ENCODE measurements around the gene RNF213.

The RNF213 gene

DNA sequence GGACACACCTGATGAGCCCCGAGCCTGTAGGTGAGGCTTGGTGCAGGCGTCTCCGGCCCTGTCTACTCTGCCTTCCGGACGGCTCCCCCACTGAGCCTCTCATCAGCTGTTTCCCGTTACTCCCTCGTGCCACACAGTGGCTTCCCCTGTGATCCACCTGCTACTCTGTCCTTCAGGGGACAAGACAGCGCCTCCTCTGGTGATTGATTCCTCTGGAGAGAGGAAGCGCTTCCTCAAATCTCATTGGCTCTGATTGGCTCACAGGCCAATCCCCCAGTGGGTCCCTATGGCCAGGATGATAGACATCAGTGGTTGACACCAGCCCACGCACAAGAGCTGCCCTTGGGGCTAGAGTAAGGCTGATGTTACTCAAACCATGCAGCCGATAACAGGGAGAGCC, 24.0 kb downstream of the RNF213 start:
- Histone ChIP-seq H3K4me1 (ENCODE audit: insufficient read depth, insufficient read length) (peaks cover 14% of the 10 kb centered on the region), H3K36me3 (ENCODE audit: insufficient read depth, insufficient read length, low read length) (peaks cover 63% of the 10 kb centered on the region)
- TF ChIP-seq YY1 (IDR thresholded peaks at IDR 0.05; ENCODE audit: insufficient read depth, insufficient read length) (no peak), ZNF274 (IDR thresholded peaks at IDR 0.05; ENCODE audit: low read depth, low read length) (no peak), SUZ12 (IDR thresholded peaks at IDR 0.05; ENCODE audit: extremely low read depth, insufficient read depth, insufficient read length) (no peak)

DNA sequence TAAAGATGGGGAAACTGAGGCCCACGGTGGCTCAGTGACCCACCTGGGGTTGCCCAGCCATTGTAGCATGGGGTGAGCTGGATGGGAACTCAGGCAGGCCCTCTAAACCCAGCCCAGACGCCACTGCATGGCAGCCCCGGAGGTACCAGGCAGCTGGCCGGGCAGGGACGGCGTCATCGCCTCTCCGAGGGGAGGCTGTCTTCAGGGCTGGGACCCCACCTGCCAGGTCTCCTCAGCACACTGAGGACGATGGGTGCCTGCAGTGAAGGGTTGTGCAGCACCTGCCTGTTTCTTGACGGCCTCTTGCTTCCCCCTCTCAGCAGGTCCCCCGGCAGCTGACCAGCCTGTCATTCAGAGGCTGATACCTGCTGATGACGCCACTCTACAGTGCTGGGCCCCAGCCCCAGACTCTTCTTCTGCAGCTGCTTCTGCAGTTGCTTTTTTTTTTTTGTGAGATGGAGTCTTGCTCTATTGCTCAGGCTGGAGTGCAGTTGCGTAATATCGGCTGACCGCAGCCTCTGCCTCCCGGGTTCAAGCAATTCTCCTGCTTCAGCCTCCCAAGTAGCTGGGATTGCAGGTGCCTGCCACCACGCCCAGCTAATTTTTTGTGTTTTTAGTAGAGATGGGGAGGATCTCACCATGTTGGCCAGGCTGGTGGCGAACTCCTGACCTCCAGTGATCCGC, 24.7 kb downstream of the RNF213 start:
- TF ChIP-seq YY1 (IDR thresholded peaks at IDR 0.05; ENCODE audit: insufficient read depth, insufficient read length) (no peak), ZNF274 (IDR thresholded peaks at IDR 0.05; ENCODE audit: low read depth, low read length) (no peak), SUZ12 (IDR thresholded peaks at IDR 0.05; ENCODE audit: extremely low read depth, insufficient read depth, insufficient read length) (no peak)
- Histone ChIP-seq H3K4me3 (ENCODE audit: insufficient read length, low read depth) (no peak overlapping the region), H3K36me3 (ENCODE audit: insufficient read depth, insufficient read length, low read length) (peaks cover 65% of the 10 kb centered on the region), H3K4me1 (ENCODE audit: insufficient read depth, insufficient read length) (peaks cover 18% of the 10 kb centered on the region), H3K27me3 (ENCODE audit: insufficient read depth, insufficient read length) (no peaks in the 10 kb centered on the region), H3K9me3 (ENCODE audit: insufficient read depth, low read length) (no peaks in the 10 kb centered on the region), H3K9ac (ENCODE audit: insufficient read length, low read depth) (peak overlapping the region; percentile 42)
- no peak for DNase-seq (ENCODE audit: low read depth, low spot score)

More for the DNA sequence above, 24.0 kb downstream of the RNF213 start:
- no peak overlapping the region for H3K9ac ChIP-seq (ENCODE audit: insufficient read length, low read depth)
- no peak overlapping the region for H3K4me3 ChIP-seq (ENCODE audit: insufficient read length, low read depth)
- no peaks in the 10 kb centered on the region for H3K9me3 ChIP-seq (ENCODE audit: insufficient read depth, low read length)
- no peak for DNase-seq (ENCODE audit: low read depth, low spot score)
- H3K27me3 ChIP-seq (ENCODE audit: insufficient read depth, insufficient read length) = no peaks in the 10 kb centered on the region

DNA sequence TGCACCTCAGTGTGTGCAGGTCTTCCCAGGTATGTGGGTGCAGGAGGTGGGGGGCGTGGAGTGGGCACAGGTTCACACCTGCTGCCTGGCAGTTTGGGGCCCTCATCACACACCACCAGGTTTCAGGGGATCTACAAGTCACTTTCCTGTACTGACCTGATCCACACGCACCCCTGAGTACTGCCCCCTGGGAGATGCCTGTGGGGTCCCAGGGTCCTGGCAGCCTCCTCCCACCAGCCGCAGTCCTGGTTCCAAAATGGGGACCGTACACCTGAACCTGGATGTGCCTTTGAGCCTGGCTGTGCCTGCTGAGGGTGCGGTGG, 25.9 kb downstream of the RNF213 start:
- DNase-seq (ENCODE audit: low read depth, low spot score) = no peak
- no peaks in the 10 kb centered on the region for H3K9me3 ChIP-seq (ENCODE audit: insufficient read depth, low read length)
- H3K4me1 ChIP-seq (ENCODE audit: insufficient read depth, insufficient read length) = peaks cover 18% of the 10 kb centered on the region
- H3K36me3 ChIP-seq (ENCODE audit: insufficient read depth, insufficient read length, low read length) = peaks cover 66% of the 10 kb centered on the region
- TF ChIP-seq YY1 (IDR thresholded peaks at IDR 0.05; ENCODE audit: insufficient read depth, insufficient read length) (no peak), SUZ12 (IDR thresholded peaks at IDR 0.05; ENCODE audit: extremely low read depth, insufficient read depth, insufficient read length) (no peak), ZNF274 (IDR thresholded peaks at IDR 0.05; ENCODE audit: low read depth, low read length) (no peak)
- no peaks in the 10 kb centered on the region for H3K27me3 ChIP-seq (ENCODE audit: insufficient read depth, insufficient read length)
- no peak overlapping the region for H3K9ac ChIP-seq (ENCODE audit: insufficient read length, low read depth)
- no peak overlapping the region for H3K4me3 ChIP-seq (ENCODE audit: insufficient read length, low read depth)

DNA sequence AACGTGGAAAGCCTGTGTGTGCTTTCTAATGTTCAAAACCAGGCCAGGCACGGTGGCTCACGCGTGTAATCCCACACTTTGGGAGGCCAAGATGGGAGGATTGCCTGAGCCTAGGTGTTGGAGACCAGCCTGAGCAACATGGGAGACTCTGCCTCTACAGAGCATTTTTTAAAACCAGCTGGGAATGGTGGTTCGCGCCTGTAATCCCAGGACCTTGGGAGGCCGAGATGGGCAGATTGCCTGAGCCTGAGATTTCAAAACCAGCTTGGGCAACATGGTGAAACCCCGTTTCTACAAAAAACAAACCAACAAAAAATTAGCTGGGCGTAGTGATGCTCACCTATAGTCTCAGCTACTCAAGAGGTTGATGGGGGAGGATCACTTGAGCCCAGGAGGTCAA, 26.4 kb downstream of the RNF213 start:
- peaks cover 68% of the 10 kb centered on the region for H3K36me3 ChIP-seq (ENCODE audit: insufficient read depth, insufficient read length, low read length)

DNA sequence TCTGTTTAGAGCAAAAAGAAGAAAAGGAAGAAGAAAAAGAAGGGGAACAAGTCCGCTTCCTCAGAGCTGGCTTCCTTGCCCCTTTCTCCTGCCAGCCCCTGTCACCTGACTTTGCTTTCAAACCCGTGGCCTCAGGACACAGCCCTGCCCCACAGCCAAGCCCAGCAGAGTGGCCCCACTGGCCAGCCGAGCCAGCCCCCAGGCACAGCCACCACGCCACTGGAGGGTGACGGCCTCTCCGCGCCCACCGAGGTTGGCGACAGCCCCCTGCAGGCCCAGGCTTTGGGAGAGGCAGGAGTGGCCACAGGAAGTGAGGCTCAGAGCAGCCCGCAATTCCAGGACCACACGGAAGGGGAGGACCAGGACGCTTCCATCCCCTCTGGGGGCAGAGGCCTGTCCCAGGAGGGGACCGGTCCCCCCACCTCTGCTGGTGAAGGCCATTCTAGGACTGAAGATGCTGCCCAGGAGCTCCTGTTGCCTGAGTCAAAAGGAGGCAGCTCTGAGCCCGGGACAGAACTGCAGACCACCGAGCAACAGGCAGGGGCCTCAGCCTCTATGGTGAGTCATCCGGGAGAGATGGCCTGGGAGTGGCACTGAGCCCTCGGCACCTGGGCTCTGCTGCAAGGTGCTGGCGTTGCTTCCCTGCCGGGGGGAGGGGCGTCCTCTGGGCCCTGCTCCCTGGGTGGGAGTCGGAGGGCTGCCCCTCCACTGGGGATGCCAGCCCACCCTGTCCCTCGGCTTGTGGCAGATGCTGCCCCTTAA, 27.3 kb downstream of the RNF213 start:
- Histone ChIP-seq H3K36me3 (ENCODE audit: insufficient read depth, insufficient read length, low read length) (peaks cover 76% of the 10 kb centered on the region), H3K9me3 (ENCODE audit: insufficient read depth, low read length) (no peaks in the 10 kb centered on the region), H3K27me3 (ENCODE audit: insufficient read depth, insufficient read length) (no peaks in the 10 kb centered on the region), H3K4me3 (ENCODE audit: insufficient read length, low read depth) (no peak overlapping the region), H3K4me1 (ENCODE audit: insufficient read depth, insufficient read length) (peaks cover 17% of the 10 kb centered on the region), H3K9ac (ENCODE audit: insufficient read length, low read depth) (no peak overlapping the region)
- no peak for DNase-seq (ENCODE audit: low read depth, low spot score)
- TF ChIP-seq YY1 (IDR thresholded peaks at IDR 0.05; ENCODE audit: insufficient read depth, insufficient read length) (no peak), SUZ12 (IDR thresholded peaks at IDR 0.05; ENCODE audit: extremely low read depth, insufficient read depth, insufficient read length) (no peak), ZNF274 (IDR thresholded peaks at IDR 0.05; ENCODE audit: low read depth, low read length) (no peak)

More for the DNA sequence above, 26.4 kb downstream of the RNF213 start:
- no peak for DNase-seq (ENCODE audit: low read depth, low spot score)
- Histone ChIP-seq H3K4me3 (ENCODE audit: insufficient read length, low read depth) (no peak overlapping the region), H3K27me3 (ENCODE audit: insufficient read depth, insufficient read length) (no peaks in the 10 kb centered on the region), H3K9me3 (ENCODE audit: insufficient read depth, low read length) (no peaks in the 10 kb centered on the region), H3K9ac (ENCODE audit: insufficient read length, low read depth) (no peak overlapping the region), H3K4me1 (ENCODE audit: insufficient read depth, insufficient read length) (peaks cover 18% of the 10 kb centered on the region)
- TF ChIP-seq ZNF274 (IDR thresholded peaks at IDR 0.05; ENCODE audit: low read depth, low read length) (no peak), YY1 (IDR thresholded peaks at IDR 0.05; ENCODE audit: insufficient read depth, insufficient read length) (no peak), SUZ12 (IDR thresholded peaks at IDR 0.05; ENCODE audit: extremely low read depth, insufficient read depth, insufficient read length) (no peak)

DNA sequence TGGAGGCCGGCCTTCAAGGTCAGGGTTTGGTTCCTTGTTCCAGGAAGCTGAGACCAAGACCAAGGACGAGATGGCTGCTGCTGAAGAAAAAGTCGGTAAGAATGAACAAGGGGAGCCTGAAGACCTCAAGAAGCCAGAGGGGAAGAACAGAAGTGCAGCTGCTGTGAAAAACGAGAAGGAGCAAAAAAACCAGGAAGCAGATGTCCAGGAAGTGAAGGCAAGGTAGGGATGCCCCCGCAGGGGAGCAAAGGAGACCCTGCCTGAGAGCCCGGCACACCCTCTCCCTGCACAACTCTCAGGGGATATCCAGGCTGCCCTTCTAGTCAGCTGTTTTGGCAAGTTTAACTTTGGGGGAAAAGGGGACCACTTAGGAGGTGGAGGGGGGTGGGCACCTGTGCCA, 29.0 kb downstream of the RNF213 start:
- H3K4me3 ChIP-seq (ENCODE audit: insufficient read length, low read depth) = no peak overlapping the region
- no peaks in the 10 kb centered on the region for H3K27me3 ChIP-seq (ENCODE audit: insufficient read depth, insufficient read length)
- no peak for DNase-seq (ENCODE audit: low read depth, low spot score)
- peaks cover 13% of the 10 kb centered on the region for H3K4me1 ChIP-seq (ENCODE audit: insufficient read depth, insufficient read length)
- peaks cover 83% of the 10 kb centered on the region for H3K36me3 ChIP-seq (ENCODE audit: insufficient read depth, insufficient read length, low read length)
- no peaks in the 10 kb centered on the region for H3K9me3 ChIP-seq (ENCODE audit: insufficient read depth, low read length)
- no peak overlapping the region for H3K9ac ChIP-seq (ENCODE audit: insufficient read length, low read depth)
- TF ChIP-seq SUZ12 (IDR thresholded peaks at IDR 0.05; ENCODE audit: extremely low read depth, insufficient read depth, insufficient read length) = no peak
- TF ChIP-seq ZNF274 (IDR thresholded peaks at IDR 0.05; ENCODE audit: low read depth, low read length) = no peak
- no peak for TF ChIP-seq YY1 (IDR thresholded peaks at IDR 0.05; ENCODE audit: insufficient read depth, insufficient read length)

DNA sequence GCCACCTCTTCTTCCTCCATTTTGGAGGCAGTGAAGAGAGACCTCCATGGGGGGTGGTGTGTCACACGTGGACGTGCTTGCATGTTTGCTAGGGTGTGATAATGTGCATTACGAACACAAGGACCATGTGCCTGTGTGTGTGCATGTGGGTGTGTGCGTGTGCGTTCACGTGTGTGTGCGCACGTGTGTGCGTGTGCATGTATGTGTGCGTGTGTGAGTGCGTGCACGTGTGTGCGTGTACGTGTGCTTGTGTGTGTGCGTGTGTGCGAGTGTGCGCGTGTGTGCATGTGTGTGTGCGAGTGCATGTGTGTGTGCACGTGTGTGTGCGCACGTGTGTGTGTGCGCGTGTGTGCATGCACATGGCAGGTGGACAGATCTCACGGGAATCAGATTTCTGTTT, 29.5 kb downstream of the RNF213 start:
- no peak for TF ChIP-seq ZNF274 (IDR thresholded peaks at IDR 0.05; ENCODE audit: low read depth, low read length)
- TF ChIP-seq YY1 (IDR thresholded peaks at IDR 0.05; ENCODE audit: insufficient read depth, insufficient read length) = no peak
- no peak for TF ChIP-seq SUZ12 (IDR thresholded peaks at IDR 0.05; ENCODE audit: extremely low read depth, insufficient read depth, insufficient read length)
- H3K4me3 ChIP-seq (ENCODE audit: insufficient read length, low read depth) = no peak overlapping the region
- no peaks in the 10 kb centered on the region for H3K9me3 ChIP-seq (ENCODE audit: insufficient read depth, low read length)
- DNase-seq (ENCODE audit: low read depth, low spot score) = no peak
- peaks cover 9% of the 10 kb centered on the region for H3K4me1 ChIP-seq (ENCODE audit: insufficient read depth, insufficient read length)
- H3K36me3 ChIP-seq (ENCODE audit: insufficient read depth, insufficient read length, low read length) = peaks cover 83% of the 10 kb centered on the region
- no peaks in the 10 kb centered on the region for H3K27me3 ChIP-seq (ENCODE audit: insufficient read depth, insufficient read length)
- no peak overlapping the region for H3K9ac ChIP-seq (ENCODE audit: insufficient read length, low read depth)
